GM23248 (cell line): Measurements from ENCODE around the gene YPEL4.

Source experiments
- EZH2 ChIP-seq: fragments of 200-600 bp; sonication (generic); IDR thresholded peaks from 2 replicates; pipeline ENCODE4 v1.6.1; 2018; ENCODE audit warnings: antibody characterized with exemption, mild to moderate bottlenecking; ENCODE audit not compliant: insufficient read depth, poor library complexity, severe bottlenecking
- EZH2phosphoT487 ChIP-seq: fragments of 200-600 bp; sonication (generic); IDR thresholded peaks from 2 replicates; pipeline ENCODE4 v1.6.1; 2018; ENCODE audit warnings: antibody characterized with exemption, moderate library complexity, mild to moderate bottlenecking, low read depth; ENCODE audit not compliant: insufficient read depth

DNA sequence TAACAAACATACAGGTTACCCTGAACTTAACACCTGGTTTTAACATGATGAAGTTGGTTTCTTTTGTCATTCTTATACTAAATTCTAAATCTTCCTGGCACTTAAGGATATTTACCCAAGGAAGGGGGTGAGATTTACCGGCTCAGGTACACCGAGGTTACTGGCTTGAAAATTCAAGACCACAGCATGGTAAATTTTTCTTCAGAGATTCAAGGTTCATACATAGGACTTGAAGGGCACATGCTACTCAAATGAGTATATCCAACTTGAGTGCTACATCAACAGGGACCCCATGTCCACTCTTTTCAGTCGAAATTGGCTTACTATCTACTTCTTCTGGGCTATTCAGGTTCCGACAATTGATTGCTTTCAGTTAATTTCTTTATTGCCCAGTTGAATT is 39.5 kb downstream of the YPEL4 start:
- TF ChIP-seq EZH2phosphoT487 (no peak), EZH2 (no peak)
